ENCODE results near the gene UCP1. TPM values are rescaled to one million over a fixed set of nuclear protein-coding genes. Genes with fewer than 3 reads are reported as not detected.
"Not testable (repeated sequence)": the region's sequence is repeated elsewhere in the genome, so short reads cannot be mapped to it uniquely, and the experiment has no call there.

The UCP1 gene
- total and polyA plus RNA-seq, 9 donors: 0.18 to 0.46 TPM; not detected in 7

- intact Hi-C loops (cut with DNase I): no loop called here
- Histone ChIP-seq H3K4me1 (ENCODE audit: insufficient read depth) (no peaks in the 10 kb centered on the region), H3K4me3 (no peak overlapping the region), H3K27me3 (no peaks in the 10 kb centered on the region), H3K36me3 (no peaks in the 10 kb centered on the region), H3K9me3 (no peaks in the 10 kb centered on the region), H3K27ac (no peak overlapping the region)
- TF ChIP-seq POLR2A (IDR thresholded peaks at IDR 0.05) (no peak), EP300 (IDR thresholded peaks at IDR 0.05) (no peak), CTCF (IDR thresholded peaks at IDR 0.05) (no peak)
- WGBS, 3 donors: 3 to 19% (median 15%) methylated on average over 1 of the region's 1 CpG
- no peak for DNase-seq
Observed at GRCh38 chr4:140515423-140515822, 53.3 kb downstream of the UCP1 start.

- H3K4me1 ChIP-seq (ENCODE audit: insufficient read depth); H3K27me3 ChIP-seq; H3K4me3 ChIP-seq; H3K36me3 ChIP-seq; DNase-seq; intact Hi-C loops (cut with DNase I); H3K9me3 ChIP-seq; H3K27ac ChIP-seq: not testable (repeated sequence)
- 88 to 95% (median 92%) methylated on average over 5 of the region's 5 CpGs for WGBS, 3 donors
Observed at GRCh38 chr4:140513765-140514164, 55.0 kb downstream of the UCP1 start.

Small RNA genes lying within 50 kb of the gene (small RNA-seq; reads per million reads assigned to genes)
- gene AC108019.1: not detected
- not detected for gene RN7SL152P

Other genes with a start within 250 kb of the UCP1 start
- 10 to 100 TPM; 32.4 to 48.0 (median 43.4) TPM for gene SCOC, start 195.3 kb downstream of the UCP1 start, total RNA-seq
- 10 to 100 TPM; 37.1 to 47.8 TPM for gene SCOC, start 195.3 kb downstream of the UCP1 start, polyA plus RNA-seq
- 1 to 10 TPM in 2 of 7 donors, under 1 TPM in 5; 0.12 to 6.4 (median 0.82) TPM for gene CLGN, start 141.3 kb downstream of the UCP1 start, total RNA-seq
- gene CLGN, start 141.3 kb downstream of the UCP1 start, polyA plus RNA-seq: 1 to 10 TPM in 1 of 2 donors, under 1 TPM in 1; 0.27 to 3.1 TPM
- gene MGAT4D, start 70.7 kb downstream of the UCP1 start, total RNA-seq: not detected
- gene MGAT4D, start 70.7 kb downstream of the UCP1 start, polyA plus RNA-seq: not detected
- 10 to 100 TPM; 13.6 to 22.3 (median 15.9) TPM for gene ELMOD2, start 44.8 kb downstream of the UCP1 start, total RNA-seq
- 10 to 100 TPM in 1 of 2 donors, 1 to 10 TPM in 1; 5.5 to 12.2 TPM for gene ELMOD2, start 44.8 kb downstream of the UCP1 start, polyA plus RNA-seq
- 10 to 100 TPM; 14.9 to 28.8 (median 21.4) TPM for gene TBC1D9, start 187.4 kb upstream of the UCP1 start, total RNA-seq
- gene TBC1D9, start 187.4 kb upstream of the UCP1 start, polyA plus RNA-seq: 10 to 100 TPM; 13.2 to 24.0 TPM

All from ovary (tissue), 9 donors.